ENCODE measurements around the gene PTPRT. TPM values are rescaled to one million over a fixed set of nuclear protein-coding genes. Genes with fewer than 3 reads are reported as not detected.

Gene PTPRT
- total and polyA plus RNA-seq, 10 of the 15 experiments (the other 5 are each of a cell fraction or from before 2014, with no cell fraction given) = not detected

DNA sequence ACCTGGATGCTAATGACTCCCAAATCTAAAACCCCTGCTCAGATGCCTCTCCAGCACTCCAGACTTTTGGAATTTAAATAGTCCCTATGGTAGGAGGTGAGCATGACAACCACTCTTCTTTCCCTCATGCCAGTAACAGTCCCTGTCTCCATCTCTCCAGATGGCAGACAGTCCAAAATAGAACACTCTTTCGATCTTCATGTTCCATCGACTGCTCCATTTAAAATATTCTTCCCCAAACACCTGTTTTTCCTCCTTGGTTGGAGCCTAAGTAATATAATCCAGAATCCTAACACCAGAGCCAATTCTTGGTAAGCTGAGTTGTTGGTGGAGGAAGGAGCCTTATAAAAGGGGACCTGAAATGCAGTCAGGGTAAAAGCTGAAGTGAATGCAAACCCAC lies 848.1 kb downstream of the PTPRT start:
- RAD21 ChIA-PET (ENCODE audit: unreplicated experiment) = no interaction called here
- SMC1A ChIA-PET (ENCODE audit: uncharacterized antibody, unreplicated experiment) = no interaction called here
- ATAC-seq (no peak), FAIRE-seq (no peak), DNase-seq (ENCODE audit: low read depth, low spot score) (no peak)
- no peak overlapping the region for H3K27ac ChIP-seq (ENCODE audit: control insufficient read depth, insufficient read depth)
- no peak overlapping the region for H3K4me2 ChIP-seq (ENCODE audit: control insufficient read depth, insufficient read depth)
- intact Hi-C loops (cut with micrococcal nuclease; ENCODE audit: unreplicated experiment) (no loop called here), in situ Hi-C loops (cut with MboI) (no loop called here)
- H3K36me3 ChIP-seq (ENCODE audit: control insufficient read depth in 2 of 2, insufficient read depth in 2 of 2, low read length in 1 of 2) = no peaks in the 10 kb centered on the region
- H3K9me3 ChIP-seq (replicated peaks; ENCODE audit: control insufficient read depth, insufficient read depth, low read length) = no peaks in the 10 kb centered on the region
- H3K27me3 ChIP-seq (replicated peaks in 1 of 2; ENCODE audit: control insufficient read depth in 2 of 2, insufficient read depth in 2 of 2, low read length in 1 of 2) = no peaks in the 10 kb centered on the region; a peak in 1 of 4 replicates
- CTCF ChIA-PET = no interaction called here
- no peak overlapping the region for H3K9ac ChIP-seq (ENCODE audit: control insufficient read depth, insufficient read depth, low read length)
- H3K79me2 ChIP-seq (ENCODE audit: control insufficient read depth, insufficient read depth, low read length) = no peaks in the 10 kb centered on the region
- no peaks in the 10 kb centered on the region for H3K4me1 ChIP-seq (ENCODE audit: control insufficient read depth, insufficient read depth, low read length)
- H2AFZ ChIP-seq (ENCODE audit: control insufficient read depth, low read depth, low read length) = no peak overlapping the region
- 7% methylated on average over 2 of the region's 2 CpGs for WGBS (ENCODE audit: insufficient coverage, insufficient replicate concordance, low lambda C conversion rate, missing lambda C conversion rate)
- H3K4me3 ChIP-seq = no peak overlapping the region
- no TSS peak for BruUV-seq (replicated peaks)
- peaks cover 4% of the 10 kb centered on the region; the same call in 1 of the 2 replicates for H4K20me1 ChIP-seq (ENCODE audit: control insufficient read depth, insufficient read depth)
- POLR2A ChIA-PET = no interaction called here
- no peak for TF ChIP-seq ETV6 (conservative IDR thresholded peaks at IDR 0.05 in 1 of 2, IDR thresholded peaks at IDR 0.05 in 1 of 2; ENCODE audit: borderline replicate concordance in 1 of 2, low read depth in 1 of 2)
- no peak for TF ChIP-seq SIX5 (IDR thresholded peaks at IDR 0.05; ENCODE audit: low read depth, low read length, severe bottlenecking)
- TF ChIP-seq SREBF2 (IDR thresholded peaks at IDR 0.05; ENCODE audit: low read length) = no peak
- TF ChIP-seq ZZZ3 (IDR thresholded peaks at IDR 0.05; ENCODE audit: control insufficient read depth, insufficient read length, low read depth) = no peak
- no peak for TF ChIP-seq CBFB (IDR thresholded peaks at IDR 0.05; ENCODE audit: low read depth)
- TF ChIP-seq, protein P1, sequence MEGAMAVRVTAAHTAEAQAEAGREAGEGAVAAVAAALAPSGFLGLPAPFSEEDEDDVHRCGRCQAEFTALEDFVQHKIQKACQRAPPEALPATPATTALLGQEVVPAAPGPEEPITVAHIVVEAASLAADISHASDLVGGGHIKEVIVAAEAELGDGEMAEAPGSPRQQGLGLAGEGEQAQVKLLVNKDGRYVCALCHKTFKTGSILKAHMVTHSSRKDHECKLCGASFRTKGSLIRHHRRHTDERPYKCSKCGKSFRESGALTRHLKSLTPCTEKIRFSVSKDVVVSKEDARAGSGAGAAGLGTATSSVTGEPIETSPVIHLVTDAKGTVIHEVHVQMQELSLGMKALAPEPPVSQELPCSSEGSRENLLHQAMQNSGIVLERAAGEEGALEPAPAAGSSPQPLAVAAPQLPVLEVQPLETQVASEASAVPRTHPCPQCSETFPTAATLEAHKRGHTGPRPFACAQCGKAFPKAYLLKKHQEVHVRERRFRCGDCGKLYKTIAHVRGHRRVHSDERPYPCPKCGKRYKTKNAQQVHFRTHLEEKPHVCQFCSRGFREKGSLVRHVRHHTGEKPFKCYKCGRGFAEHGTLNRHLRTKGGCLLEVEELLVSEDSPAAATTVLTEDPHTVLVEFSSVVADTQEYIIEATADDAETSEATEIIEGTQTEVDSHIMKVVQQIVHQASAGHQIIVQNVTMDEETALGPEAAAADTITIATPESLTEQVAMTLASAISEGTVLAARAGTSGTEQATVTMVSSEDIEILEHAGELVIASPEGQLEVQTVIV (IDR thresholded peaks at IDR 0.05; ENCODE audit: borderline replicate concordance, partially characterized antibody) = no peak
- TF ChIP-seq IKZF1 (conservative IDR thresholded peaks at IDR 0.05) = no peak
- TF ChIP-seq YBX1 (IDR thresholded peaks at IDR 0.05) = no peak
- TF ChIP-seq, protein P2, sequence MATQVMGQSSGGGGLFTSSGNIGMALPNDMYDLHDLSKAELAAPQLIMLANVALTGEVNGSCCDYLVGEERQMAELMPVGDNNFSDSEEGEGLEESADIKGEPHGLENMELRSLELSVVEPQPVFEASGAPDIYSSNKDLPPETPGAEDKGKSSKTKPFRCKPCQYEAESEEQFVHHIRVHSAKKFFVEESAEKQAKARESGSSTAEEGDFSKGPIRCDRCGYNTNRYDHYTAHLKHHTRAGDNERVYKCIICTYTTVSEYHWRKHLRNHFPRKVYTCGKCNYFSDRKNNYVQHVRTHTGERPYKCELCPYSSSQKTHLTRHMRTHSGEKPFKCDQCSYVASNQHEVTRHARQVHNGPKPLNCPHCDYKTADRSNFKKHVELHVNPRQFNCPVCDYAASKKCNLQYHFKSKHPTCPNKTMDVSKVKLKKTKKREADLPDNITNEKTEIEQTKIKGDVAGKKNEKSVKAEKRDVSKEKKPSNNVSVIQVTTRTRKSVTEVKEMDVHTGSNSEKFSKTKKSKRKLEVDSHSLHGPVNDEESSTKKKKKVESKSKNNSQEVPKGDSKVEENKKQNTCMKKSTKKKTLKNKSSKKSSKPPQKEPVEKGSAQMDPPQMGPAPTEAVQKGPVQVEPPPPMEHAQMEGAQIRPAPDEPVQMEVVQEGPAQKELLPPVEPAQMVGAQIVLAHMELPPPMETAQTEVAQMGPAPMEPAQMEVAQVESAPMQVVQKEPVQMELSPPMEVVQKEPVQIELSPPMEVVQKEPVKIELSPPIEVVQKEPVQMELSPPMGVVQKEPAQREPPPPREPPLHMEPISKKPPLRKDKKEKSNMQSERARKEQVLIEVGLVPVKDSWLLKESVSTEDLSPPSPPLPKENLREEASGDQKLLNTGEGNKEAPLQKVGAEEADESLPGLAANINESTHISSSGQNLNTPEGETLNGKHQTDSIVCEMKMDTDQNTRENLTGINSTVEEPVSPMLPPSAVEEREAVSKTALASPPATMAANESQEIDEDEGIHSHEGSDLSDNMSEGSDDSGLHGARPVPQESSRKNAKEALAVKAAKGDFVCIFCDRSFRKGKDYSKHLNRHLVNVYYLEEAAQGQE (IDR thresholded peaks at IDR 0.05; ENCODE audit: low read depth, low read length) = no peak
- no peak for TF ChIP-seq ESRRA (IDR thresholded peaks at IDR 0.05; ENCODE audit: low read length)
- TF ChIP-seq, protein P3, sequence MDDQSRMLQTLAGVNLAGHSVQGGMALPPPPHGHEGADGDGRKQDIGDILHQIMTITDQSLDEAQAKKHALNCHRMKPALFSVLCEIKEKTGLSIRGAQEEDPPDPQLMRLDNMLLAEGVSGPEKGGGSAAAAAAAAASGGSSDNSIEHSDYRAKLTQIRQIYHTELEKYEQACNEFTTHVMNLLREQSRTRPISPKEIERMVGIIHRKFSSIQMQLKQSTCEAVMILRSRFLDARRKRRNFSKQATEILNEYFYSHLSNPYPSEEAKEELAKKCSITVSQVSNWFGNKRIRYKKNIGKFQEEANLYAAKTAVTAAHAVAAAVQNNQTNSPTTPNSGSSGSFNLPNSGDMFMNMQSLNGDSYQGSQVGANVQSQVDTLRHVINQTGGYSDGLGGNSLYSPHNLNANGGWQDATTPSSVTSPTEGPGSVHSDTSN (IDR thresholded peaks at IDR 0.05; ENCODE audit: insufficient replicate concordance, low read depth, low read length) = no peak
- TF ChIP-seq, protein P4, sequence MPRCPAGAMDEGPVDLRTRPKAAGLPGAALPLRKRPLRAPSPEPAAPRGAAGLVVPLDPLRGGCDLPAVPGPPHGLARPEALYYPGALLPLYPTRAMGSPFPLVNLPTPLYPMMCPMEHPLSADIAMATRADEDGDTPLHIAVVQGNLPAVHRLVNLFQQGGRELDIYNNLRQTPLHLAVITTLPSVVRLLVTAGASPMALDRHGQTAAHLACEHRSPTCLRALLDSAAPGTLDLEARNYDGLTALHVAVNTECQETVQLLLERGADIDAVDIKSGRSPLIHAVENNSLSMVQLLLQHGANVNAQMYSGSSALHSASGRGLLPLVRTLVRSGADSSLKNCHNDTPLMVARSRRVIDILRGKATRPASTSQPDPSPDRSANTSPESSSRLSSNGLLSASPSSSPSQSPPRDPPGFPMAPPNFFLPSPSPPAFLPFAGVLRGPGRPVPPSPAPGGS (IDR thresholded peaks at IDR 0.05; ENCODE audit: borderline replicate concordance, insufficient read depth, low read depth, low read length, poor library complexity, severe bottlenecking) = no peak
- TF ChIP-seq SMARCA5 (IDR thresholded peaks at IDR 0.05) = no peak
- no peak for TF ChIP-seq GATAD2B (conservative IDR thresholded peaks at IDR 0.05; ENCODE audit: low read depth)
- TF ChIP-seq SMAD5 (IDR thresholded peaks at IDR 0.05; ENCODE audit: low read depth) = no peak
- TF ChIP-seq MEF2B (IDR thresholded peaks at IDR 0.05; ENCODE audit: partially characterized antibody, poor library complexity, severe bottlenecking) = no peak
- TF ChIP-seq CHD2 (IDR thresholded peaks at IDR 0.05; ENCODE audit: borderline replicate concordance, low read depth, low read length) = no peak
- no peak for TF ChIP-seq DPF2 (IDR thresholded peaks at IDR 0.05)
